Measurements from ENCODE around the gene RCC2.

DNA sequence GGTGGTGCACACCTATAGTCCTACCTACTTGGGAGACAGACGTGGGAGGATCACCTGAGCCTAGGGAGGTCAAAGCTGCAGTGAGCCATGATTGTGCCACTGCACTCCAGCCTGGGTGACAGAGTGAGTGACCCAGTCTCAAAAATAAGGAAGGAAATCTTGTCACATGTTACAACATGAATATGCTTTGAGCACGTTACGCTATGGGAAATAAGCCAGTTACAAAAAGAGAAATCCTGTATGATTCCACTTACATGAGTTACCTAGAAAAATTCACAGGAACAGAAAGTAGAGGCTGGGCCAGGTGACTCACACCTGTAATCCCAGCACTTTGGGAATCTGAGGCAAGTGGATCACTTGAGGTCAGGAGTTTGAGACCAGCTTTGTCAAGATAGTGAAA lies 74.2 kb downstream of the RCC2 start:
- TF ChIP-seq, protein P1, sequence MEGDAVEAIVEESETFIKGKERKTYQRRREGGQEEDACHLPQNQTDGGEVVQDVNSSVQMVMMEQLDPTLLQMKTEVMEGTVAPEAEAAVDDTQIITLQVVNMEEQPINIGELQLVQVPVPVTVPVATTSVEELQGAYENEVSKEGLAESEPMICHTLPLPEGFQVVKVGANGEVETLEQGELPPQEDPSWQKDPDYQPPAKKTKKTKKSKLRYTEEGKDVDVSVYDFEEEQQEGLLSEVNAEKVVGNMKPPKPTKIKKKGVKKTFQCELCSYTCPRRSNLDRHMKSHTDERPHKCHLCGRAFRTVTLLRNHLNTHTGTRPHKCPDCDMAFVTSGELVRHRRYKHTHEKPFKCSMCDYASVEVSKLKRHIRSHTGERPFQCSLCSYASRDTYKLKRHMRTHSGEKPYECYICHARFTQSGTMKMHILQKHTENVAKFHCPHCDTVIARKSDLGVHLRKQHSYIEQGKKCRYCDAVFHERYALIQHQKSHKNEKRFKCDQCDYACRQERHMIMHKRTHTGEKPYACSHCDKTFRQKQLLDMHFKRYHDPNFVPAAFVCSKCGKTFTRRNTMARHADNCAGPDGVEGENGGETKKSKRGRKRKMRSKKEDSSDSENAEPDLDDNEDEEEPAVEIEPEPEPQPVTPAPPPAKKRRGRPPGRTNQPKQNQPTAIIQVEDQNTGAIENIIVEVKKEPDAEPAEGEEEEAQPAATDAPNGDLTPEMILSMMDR (IDR thresholded peaks at IDR 0.05), result no peak
- no peak for TF ChIP-seq POLR2A (IDR thresholded peaks at IDR 0.05)

All from lower leg skin (tissue), 3 donors.